ENCODE data around the gene GCK.

- TF ChIP-seq, protein P1, sequence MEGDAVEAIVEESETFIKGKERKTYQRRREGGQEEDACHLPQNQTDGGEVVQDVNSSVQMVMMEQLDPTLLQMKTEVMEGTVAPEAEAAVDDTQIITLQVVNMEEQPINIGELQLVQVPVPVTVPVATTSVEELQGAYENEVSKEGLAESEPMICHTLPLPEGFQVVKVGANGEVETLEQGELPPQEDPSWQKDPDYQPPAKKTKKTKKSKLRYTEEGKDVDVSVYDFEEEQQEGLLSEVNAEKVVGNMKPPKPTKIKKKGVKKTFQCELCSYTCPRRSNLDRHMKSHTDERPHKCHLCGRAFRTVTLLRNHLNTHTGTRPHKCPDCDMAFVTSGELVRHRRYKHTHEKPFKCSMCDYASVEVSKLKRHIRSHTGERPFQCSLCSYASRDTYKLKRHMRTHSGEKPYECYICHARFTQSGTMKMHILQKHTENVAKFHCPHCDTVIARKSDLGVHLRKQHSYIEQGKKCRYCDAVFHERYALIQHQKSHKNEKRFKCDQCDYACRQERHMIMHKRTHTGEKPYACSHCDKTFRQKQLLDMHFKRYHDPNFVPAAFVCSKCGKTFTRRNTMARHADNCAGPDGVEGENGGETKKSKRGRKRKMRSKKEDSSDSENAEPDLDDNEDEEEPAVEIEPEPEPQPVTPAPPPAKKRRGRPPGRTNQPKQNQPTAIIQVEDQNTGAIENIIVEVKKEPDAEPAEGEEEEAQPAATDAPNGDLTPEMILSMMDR (IDR thresholded peaks at IDR 0.05; ENCODE audit: low read depth, low read length, missing input control) = no peak
- no peak for TF ChIP-seq RAD21 (IDR thresholded peaks at IDR 0.05)
- TF ChIP-seq MAX (IDR thresholded peaks at IDR 0.05) = no peak
- TF ChIP-seq TAF1 (conservative IDR thresholded peaks at IDR 0.05) = no peak
Observed at GRCh38 chr7:44161371-44161770, 27.9 kb downstream of the GCK start.
